HG03378 (cell line): ENCODE measurements around the gene HLA-E.
"Not testable (repeated sequence)": the region's sequence is repeated elsewhere in the genome, so short reads cannot be mapped to it uniquely, and the experiment has no call there.

Experiments
- ATAC-seq: cut with Tn5 transposase; IDR thresholded peaks from one replicate; pipeline ENCODE4 v1.9.1; 2021; ENCODE audit warnings: mild to moderate bottlenecking, moderate library complexity; ENCODE audit not compliant: unreplicated experiment

HLA-E gene

DNA sequence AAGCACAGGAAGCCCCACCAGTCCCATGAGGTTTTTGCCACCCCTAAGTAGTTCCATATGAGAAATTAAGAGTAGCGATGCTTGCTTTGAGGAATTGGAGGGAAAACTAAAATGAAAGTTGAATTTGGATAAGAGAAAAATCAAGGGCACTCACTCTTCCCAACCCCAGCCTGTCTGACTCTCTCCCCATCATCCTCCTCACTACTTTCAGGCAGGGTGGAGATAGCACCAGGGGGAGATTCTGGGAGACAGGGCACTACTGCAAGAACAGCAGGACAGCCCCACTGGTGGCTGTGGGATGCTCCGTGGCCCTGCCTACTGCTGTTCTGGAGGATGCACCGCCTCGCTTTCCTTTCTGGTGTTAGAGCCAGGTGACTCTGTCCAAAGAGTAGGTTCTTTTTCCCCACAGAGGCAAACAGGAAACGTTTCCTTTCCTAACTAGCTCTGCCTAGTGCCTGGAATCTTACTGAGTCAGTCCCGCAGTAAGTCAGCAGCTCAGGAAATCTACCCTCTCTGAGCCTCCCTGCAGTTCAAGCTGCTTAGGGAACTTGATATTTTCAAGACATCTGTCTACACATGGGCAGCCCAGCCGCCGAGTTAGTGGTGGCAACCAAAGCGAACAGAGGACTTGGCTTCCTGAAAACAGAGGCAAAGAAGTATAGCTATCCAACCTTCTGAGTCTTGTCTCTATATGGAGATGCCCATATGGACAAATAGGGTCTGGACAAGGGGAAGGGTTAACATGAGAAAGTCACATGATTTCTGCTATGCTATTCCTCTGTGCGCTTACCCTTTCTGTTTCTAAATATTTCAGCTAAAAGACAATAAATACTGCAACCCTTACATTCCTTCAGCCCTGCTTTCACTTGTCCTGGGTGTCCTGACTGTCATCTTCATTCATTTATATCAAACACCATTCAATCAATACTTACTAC lies 11.4 kb downstream of the HLA-E start:
- no peak for ATAC-seq

DNA sequence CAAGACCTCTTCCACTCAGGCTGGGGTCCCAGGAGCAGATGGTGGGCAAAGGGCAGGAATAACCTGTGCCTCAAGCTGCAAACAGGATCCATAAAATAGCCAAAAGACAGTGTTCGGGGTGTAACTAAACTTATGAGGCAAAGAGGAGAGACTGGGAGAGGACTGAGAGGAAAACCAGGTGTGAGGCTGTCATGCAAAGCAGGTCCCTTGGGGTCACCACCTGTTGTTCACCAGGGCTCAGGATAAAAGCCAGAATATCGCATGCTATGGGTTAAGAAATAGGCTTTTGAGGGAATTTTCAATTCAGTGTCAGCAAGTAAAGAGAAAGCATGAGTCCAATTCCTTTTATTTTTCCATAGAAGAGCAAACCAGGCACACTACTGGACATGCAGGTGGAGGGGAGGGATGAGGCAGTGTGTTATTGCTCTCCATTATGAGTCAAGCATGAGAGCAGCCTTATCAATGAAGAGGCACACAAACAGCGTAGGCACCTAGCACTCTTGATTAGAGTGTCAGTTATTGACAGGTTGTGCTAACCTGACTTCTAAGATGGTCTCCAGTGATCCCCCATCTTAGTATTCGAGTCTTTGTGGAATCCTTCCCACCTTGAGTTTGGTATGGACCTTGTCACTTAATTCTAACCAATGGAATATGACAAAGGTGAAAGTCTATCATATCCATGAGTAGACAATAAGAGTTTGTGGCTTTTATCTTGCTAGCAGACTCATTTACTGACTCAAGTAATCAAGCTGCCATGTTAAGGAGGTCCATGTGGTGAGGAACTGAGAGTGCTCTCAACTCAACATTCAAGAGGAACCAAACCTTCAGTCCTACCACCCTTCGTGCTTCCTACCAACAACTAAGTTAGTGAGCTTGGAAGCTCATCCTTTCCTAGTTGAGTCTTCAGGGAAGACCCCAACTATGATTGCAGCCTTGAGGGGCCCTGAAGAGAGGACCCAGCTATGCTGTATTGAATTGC lies 18.8 kb downstream of the HLA-E start:
- ATAC-seq, result peak; percentile 33

DNA sequence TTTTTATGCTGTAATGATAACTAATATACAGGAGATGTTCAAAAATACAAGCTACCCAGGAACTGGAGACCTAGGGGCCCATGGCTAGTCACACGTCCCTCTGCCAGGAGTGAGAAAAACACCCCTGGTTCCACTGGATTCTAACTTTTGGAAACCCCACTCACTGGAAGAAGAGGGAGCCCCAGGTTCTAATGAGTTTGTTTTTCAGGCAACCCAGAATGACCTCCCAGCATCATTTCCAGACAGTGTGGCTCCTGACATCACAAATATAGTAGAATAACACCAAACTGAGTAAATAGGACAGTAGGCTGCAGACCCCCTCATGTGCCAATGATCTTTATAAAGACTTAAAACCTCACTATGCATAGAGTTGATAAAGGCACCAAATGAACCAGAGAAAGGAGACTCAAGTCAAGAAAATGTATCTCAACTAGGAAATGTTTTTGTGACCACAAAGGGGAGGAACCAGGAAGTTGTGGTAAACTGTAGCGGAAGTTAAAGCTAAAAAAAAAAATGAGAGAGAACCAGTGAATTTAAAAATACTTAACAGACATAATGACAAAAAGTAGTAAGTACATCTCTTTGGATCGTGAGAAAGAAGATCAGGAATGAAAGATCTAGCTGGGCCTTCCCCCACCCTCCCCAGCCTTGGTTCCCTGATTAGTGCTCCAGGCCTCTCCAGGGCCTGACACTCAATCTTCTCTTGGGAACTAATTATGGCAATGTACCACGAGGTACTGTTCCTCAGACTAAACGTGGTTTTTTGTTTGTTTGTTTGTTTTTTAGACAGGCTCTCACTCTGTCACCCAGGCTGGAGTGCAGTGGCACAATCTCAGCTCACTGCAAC lies 19.8 kb downstream of the HLA-E start:
- ATAC-seq, result peak; percentile 50

DNA sequence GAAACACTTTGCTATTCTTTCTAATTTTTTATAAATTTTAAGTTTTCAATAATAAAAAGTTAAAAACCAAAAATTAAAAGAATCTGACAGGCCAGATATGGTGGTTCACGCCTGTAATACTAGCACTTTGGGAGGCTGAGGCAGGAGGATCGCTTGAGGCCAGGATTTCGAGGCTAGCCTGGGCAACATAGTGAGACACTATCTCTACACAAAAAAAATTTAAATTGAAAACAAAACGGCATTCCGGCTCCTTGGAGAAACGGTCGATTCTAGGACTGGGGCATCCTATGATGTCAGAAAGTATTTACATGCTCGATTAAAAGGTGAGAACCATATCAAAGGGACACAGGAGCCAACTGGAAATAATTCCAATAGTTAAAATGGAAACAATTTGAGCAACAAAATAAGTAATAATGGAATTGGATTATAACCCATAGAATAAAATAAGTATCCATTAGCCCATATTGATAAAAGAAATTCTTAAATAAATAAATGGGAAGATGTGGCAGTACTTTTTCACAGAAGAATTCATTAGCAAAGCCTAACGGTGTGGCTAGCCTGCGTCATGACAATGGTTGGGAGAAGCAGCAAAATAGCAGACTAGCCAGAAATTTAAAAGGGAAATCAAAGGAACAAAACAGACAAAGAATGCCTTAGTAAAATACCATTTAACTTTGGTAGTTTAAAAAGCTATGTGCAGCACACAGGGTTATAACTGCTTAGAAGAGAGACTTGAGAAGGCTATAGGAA lies 21.3 kb downstream of the HLA-E start:
- no peak for ATAC-seq

DNA sequence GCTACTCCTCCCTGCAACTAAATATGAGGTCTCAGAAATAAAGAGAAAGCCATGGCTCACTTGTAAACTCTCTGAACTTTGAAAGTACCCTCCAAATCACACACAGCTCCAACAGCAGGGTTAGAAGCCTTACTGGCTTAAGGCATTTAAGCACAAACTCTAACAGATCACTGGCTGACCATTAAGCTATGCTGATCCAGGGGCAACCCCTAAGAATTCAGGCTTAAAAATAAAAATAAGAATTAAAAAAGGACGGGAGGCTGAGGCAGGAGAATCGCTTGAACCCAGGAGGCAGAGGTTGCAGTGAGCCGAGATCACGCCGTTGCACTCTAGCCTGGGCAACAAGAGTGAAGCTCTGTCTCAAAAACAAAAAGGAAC lies 21.8 kb downstream of the HLA-E start:
- ATAC-seq, result no peak

DNA sequence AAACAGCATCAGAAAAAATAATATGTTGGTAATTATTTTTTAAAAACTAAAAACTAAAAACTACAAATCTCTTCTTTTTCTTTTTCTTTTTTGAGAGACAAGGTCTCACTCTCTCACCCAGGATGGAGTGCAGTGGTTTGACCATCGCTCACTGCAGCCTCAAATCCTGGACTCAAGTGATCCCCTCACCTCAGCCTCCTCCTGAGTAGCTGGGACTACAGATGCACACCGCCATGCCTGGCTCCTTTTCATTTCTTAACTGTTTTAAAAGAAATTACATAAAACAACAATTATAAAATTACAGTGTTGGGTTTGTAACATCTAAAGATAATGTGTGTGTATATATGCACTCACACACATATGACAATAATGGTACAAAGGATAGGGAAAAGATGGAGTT lies 24.1 kb downstream of the HLA-E start:
- no peak for ATAC-seq

DNA sequence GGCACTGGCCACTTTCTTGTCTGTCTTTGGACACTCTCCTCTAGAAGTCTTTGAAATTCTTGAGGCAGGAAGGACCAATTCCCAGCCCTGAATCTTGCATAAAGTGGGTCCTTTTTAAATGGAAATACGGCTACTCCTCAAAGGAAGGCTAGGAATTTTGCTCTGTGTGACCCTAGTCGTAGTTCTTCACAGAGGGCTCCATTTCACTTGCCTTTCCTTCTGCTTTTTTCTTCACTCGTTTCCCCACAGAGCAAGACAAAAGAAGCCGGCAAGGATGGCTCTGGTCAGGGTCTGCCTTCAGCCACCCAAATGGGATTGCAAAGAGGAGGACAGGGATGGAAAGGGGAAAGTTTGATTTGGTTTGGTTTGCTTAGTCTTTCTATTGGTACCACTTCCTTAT lies 25.8 kb downstream of the HLA-E start:
- no peak for ATAC-seq

DNA sequence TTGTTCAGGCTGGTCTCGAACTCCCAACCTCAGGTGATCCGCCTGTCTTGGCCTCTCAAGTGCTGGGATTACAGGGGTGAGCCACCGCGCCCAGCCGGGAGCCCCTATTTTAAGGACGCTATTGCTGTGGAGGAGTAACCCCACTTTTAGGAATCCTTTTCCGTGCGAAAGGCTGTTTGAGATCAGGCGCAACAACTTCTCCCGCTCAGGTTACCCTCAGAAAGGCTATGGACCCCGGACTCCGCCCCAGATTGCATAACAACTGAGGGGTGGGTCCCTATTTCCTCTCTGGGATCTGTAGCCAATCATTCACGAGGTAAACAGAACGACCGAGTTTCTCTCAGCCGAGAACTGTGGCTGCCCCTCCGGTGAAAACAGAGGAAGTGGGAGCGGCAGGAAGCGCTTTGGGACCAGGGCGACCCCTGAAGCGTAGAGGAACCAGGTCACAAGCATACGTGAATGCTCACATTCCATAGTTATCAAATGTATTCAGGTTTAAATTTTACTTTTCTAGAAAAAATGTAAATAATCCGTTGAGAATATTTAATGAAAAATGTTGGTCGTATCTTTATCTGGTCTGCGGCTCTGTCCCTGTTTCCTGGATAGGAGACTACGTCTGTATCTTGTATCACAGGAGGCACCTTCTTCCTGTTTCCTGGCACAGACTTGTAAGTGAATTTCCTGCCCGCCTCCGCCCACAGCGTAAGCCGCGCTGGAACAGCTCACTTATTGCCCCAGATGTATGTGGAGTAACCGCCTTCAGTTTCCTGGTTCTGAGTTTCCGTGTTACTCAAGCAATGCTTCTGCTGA lies 26.8 kb downstream of the HLA-E start:
- ATAC-seq, result peak; percentile 71

DNA sequence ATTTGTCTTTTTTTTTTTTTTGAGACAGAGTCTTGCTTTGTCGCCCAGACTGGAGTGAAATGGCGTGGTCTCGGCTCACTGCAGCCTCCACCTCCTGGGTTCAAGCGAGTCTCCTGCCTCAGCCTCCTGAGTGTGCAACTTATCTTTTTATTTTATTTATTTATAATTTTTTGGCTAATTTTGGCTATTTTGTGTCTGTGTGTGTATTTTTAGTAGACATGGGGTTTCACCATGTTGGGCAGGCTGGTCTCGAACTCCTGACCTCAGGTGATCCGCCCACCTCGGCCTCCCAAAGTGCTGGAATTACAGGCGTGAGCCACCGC lies 27.4 kb downstream of the HLA-E start:
- not testable (repeated sequence) for ATAC-seq

DNA sequence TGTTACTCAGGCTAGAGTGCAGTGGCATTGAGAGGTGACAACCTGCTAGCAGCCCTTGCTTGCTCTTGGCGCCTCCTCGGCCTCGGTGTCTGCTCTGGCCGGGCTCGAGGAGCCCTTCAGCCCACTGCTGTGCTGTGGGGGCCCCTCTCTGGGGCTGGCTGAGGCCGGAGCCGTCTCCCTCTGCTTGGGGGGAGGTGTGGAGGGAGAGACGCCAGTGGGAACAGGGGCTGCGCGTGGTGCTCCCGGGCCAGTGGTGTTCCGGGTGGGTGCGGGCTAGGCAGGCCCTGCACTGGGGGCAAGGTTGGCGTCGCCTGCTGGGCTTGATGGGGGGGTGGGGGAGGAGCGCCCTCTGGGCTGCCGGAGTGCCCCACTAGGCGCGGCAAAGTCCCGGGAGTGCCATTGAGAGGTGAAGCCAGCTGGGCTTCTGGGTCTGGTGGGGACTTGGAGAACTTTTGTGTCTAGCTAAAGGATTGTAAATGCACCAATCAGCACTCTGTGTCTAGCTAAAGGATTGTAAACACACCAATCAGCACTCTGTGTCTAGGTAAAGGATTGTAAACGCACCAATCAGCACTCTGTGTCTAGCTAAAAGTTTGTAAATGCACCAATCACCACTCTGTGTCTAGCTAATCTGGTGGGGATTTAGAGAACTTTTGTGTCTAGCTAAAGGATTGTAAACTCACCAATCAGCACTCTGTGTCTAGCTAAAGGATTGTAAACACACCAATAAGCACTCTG lies 28.6 kb downstream of the HLA-E start:
- ATAC-seq, result not testable (repeated sequence)

DNA sequence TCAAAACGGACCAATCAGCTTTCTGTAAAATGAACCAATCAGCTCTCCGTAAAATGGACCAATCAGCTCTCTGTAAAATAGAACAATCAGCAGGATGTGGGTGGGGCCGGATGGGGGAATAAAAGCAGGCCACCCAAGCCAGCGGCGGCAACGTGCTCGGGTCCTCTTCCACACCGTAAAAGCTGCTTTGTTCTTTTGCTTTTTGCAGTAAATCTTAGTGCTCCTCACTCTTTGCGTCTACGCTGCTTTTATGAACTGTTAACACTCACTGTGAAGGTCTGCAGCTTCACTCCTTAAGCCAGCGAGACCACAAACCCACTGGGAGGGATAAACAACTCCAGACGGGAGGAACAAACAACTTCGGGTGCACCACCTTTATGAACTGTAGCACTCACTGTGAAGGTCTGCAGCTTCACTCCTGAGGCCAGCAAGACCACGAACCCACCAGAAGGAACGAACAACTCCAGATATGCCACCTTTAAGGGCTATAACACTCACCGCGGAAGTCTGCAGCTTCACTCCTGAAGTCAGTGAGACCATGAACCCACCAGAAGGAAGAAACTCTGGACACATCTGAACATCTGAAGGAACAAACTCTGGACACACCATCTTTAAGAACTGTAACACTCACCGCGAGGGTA lies 29.3 kb downstream of the HLA-E start:
- not testable (repeated sequence) for ATAC-seq

DNA sequence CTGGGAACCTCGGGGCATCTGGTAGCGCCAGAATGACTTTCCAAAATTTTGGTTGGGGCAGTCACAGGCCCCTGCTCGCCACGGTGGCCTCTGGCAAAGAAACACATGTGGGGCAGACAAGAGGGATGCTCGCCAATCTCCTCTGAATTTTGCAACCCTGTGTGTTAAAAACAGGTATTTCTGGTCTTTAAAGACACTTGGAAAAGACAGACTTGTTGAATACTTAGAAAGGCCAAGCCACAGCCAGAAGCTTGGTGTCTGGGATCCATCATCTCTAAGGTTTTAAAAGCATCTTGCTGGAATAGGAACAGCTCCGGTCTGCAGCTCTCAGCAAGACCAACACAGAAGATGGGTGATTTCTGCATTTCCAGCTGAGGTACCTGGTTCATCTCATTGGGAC lies 31.2 kb downstream of the HLA-E start:
- no peak for ATAC-seq

DNA sequence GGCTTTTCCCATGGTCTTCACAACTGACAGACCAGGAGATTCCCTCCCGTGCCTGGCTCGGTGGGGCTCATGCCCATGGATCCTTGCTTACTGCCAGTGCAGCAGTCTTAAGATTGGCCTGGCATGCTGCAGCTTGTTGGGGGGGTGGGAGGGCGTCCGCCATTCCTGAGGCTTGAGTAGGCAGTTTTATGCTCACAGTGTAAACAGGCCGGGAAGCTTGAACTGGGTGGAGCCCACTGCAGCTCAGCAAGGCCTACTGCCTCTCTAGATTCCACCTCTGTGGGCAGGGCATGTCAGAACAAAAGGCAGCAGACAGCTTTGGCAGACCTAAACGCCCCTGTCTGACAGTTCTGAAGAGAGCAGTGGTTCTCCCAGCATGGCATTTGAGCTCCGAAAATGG lies 31.8 kb downstream of the HLA-E start:
- ATAC-seq, result not testable (repeated sequence)

DNA sequence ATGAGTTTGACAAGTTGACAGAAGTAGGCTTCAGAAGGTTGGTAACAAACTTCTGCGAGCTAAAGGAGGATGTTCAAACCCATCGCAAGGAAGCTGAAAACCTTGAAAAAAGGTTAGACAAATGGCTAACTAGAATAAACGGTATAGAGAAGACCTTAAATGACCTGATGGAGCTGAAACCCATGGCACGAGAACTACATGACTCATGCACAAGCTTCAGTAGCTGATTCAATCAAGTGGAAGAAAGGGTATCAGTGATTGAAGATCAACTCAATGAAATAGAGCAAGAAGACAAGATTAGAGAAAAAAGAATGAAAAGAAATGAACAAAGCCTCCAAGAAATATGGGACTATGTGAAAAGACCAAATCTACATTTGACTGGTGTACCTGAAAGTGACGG lies 32.6 kb downstream of the HLA-E start:
- ATAC-seq, result not testable (repeated sequence)

DNA sequence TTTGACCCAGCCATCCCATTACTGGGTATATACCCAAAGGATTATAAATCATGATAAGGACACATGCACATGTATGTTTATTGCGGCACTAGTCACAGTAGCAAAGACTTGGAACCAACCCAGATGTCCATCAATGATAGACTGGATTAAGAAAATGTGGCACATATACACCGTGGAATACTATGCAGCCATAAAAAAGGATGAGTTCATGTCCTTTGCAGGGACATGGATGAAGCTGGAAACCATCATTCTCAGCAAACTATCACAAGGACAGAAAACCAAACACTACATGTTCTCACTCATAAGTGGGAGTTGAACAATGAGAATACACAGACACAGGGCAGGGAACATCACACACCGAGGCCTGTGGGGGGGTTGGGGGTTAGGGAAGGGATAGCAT lies 37.1 kb downstream of the HLA-E start:
- not testable (repeated sequence) for ATAC-seq

DNA sequence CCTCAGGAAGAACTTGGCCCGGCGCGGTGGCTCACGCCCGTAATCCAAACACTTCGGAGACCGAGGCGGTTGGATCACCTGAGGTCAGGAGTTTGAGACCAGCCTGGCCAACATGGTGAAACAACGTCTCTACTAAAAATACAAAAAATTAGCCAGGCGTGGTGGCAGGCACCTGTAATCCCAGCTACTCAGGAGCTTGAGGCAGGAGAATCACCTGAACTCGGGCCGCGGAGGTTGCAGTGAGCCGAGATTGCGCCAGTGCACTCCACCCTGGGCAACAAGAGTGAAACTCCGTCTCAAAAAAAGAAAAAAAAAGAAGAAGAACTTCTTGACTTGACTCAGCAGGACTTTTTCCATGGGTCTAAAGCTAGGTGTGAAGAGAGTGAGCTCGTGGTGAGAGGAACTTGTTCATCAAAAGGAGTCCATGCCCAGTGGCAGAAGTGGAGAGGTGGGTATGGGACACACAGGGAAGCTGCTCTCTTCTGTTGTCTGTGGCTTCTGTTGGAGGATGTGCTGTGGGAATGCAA lies 40.1 kb downstream of the HLA-E start:
- ATAC-seq, result not testable (repeated sequence)

DNA sequence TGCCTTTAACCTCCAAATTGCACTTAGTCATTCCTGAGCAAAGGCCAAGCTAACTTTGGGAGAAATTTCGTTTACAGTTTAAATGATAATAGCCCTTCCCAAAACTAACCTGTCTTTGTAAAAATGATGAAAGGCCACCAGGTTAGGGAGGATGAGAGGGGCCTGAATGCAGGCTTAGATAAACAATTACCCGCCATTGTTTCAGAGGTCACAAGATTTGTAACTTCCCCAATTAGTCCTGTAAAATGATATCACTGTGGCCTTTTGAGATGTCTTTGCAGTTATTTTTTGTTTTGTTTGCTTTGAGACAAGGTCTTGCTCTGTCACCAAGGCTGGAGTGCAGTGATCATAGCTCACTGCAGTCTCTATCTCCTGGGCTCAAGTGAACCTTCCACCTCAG lies 40.7 kb downstream of the HLA-E start:
- no peak for ATAC-seq
